Myocyte (in vitro differentiated cells): ENCODE results near the gene TMBIM6. TPM values are rescaled to one million over a fixed set of nuclear protein-coding genes. Genes with fewer than 3 reads are reported as not detected.
"Not testable (repeated sequence)": the region's sequence is repeated elsewhere in the genome, so short reads cannot be mapped to it uniquely, and the experiment has no call there.

Experiments
- DNase-seq: peaks from one replicate; pipeline ENCODE4 v3.0.0-alpha.2; 2012; ENCODE audit warnings: low read depth
- polyA plus RNA-seq: library from polyadenylated mRNA; unstranded; fragments of >200 nt; gene quantifications from one replicate; pipeline ENCODE4 v1.2.1, GENCODE V29; 2012; ENCODE audit warnings: missing spikeins
- total RNA-seq: library from RNA; depleted of rRNA; stranded (reverse); fragments of >200 nt; gene quantifications from 2 replicates; pipeline ENCODE4 v1.2.3, GENCODE V29; 2014

The TMBIM6 gene
- 315 and 361 TPM in 2 replicates for total RNA-seq
- 322 TPM for polyA plus RNA-seq

- DNase-seq, result peak; percentile 100
These were observed at the start of gene TMBIM6 for GRCh38 chr12:49740930-49741881. Gene TMBIM6, plus strand, starts transcription at chr12:49741557. Its CDS starts 10,937 bp downstream, at chr12:49752494.

- DNase-seq, result no peak
These were observed 48.5 kb upstream of the TMBIM6 start for GRCh38 chr12:49692851-49693250.

- DNase-seq, result peak; percentile 64
These were observed 47.4 kb upstream of the TMBIM6 start for GRCh38 chr12:49693931-49694444.

GRCh38 chr12:49696723-49697122 is 44.6 kb upstream of the TMBIM6 start:
- DNase-seq, result no peak

GRCh38 chr12:49697808-49698207 is 43.5 kb upstream of the TMBIM6 start:
- DNase-seq, result no peak

GRCh38 chr12:49698619-49699545 is 42.5 kb upstream of the TMBIM6 start:
- peak; percentile 59 for DNase-seq

GRCh38 chr12:49702009-49702408 is 39.3 kb upstream of the TMBIM6 start:
- no peak for DNase-seq

- peak; percentile 64 for DNase-seq
These were observed 38.6 kb upstream of the TMBIM6 start for GRCh38 chr12:49702676-49703215.

- peak; percentile 70 for DNase-seq
These were observed 37.7 kb upstream of the TMBIM6 start for GRCh38 chr12:49703647-49704137.

GRCh38 chr12:49705479-49706134 is 35.8 kb upstream of the TMBIM6 start:
- DNase-seq, result peak; percentile 51

- peak; percentile 48 for DNase-seq
These were observed 34.8 kb upstream of the TMBIM6 start for GRCh38 chr12:49706351-49707127.

- peak; percentile 96 for DNase-seq
These were observed 34.1 kb upstream of the TMBIM6 start, which contains the start of gene FMNL3 for GRCh38 chr12:49707128-49707811. Gene FMNL3, minus strand, starts transcription at chr12:49707405. Its CDS starts 225 bp downstream, at chr12:49707180.

GRCh38 chr12:49707812-49708147 is 33.6 kb upstream of the TMBIM6 start:
- no peak for DNase-seq

- no peak for DNase-seq
These were observed 32.5 kb upstream of the TMBIM6 start for GRCh38 chr12:49708851-49709250.

- not testable (repeated sequence) for DNase-seq
These were observed 27.4 kb upstream of the TMBIM6 start for GRCh38 chr12:49713952-49714351.

GRCh38 chr12:49716553-49716952 is 24.8 kb upstream of the TMBIM6 start:
- no peak for DNase-seq

GRCh38 chr12:49717800-49718199 is 23.6 kb upstream of the TMBIM6 start:
- DNase-seq, result not testable (repeated sequence)

GRCh38 chr12:49720214-49720613 is 21.1 kb upstream of the TMBIM6 start:
- DNase-seq, result no peak

- not testable (repeated sequence) for DNase-seq
These were observed 20.0 kb upstream of the TMBIM6 start for GRCh38 chr12:49721355-49721754.
